BLaER1 (cell line): Measurements from ENCODE around the gene TRAPPC3L.
A peak's percentile ranks its signal among the peaks of the same experiment; 100 is the strongest.

ENCODE experiments used
- H3K27ac ChIP-seq: shearing (Covaris generic); formaldehyde crosslinking; 2 replicates; pipeline ENCODE4 v1.8.1; 2022
- H3K27me3 ChIP-seq: shearing (Covaris generic); formaldehyde crosslinking; 2 replicates; pipeline ENCODE4 v1.8.1; 2022
- H3K36me3 ChIP-seq: shearing (Covaris generic); formaldehyde crosslinking; 2 replicates; pipeline ENCODE4 v1.8.1; 2022
- H3K4me1 ChIP-seq: shearing (Covaris generic); formaldehyde crosslinking; 2 replicates; pipeline ENCODE4 v1.8.1; 2022
- H3K4me2 ChIP-seq: shearing (Covaris generic); formaldehyde crosslinking; 2 replicates; pipeline ENCODE4 v1.8.1; 2022
- H3K4me3 ChIP-seq: shearing (Covaris generic); formaldehyde crosslinking; 2 replicates; pipeline ENCODE4 v1.8.1; 2022
- H3K9ac ChIP-seq: shearing (Covaris generic); formaldehyde crosslinking; 2 replicates; pipeline ENCODE4 v1.8.1; 2022
- H3K9me3 ChIP-seq: shearing (Covaris generic); formaldehyde crosslinking; 2 replicates; pipeline ENCODE4 v1.8.1; 2022
- H4K20me1 ChIP-seq: shearing (Covaris generic); formaldehyde crosslinking; 2 replicates; pipeline ENCODE4 v1.8.1; 2022
- Cebpa-rat ChIP-seq: shearing (Covaris generic); IDR thresholded peaks from 2 replicates; pipeline ENCODE4 v1.8.1; 2022

Gene TRAPPC3L

DNA sequence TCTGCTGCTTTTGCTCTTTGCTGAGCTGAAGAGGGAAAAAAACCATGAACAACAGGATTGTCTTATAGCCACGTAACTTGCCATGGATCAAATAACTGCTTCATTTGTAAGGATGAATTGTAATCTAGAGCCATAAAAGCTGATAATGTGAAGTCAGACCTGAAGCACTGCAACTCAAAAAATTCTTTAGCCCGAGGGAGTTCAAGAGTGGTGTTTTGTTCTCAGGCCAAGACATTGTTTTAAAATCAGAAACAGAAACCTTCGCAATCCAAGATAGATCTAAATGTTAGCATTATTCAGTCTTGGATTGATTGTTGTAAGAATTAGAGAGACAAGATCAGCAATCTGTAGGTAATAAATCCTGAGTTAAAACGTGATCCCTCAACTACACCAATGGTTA lies at the start of gene TRAPPC3L:
TRAPPC3L (minus strand) TSS at position 34 of the 400 bp plus-strand sequence. CDS start 170 bp downstream, outside the sequence.
- Histone ChIP-seq H3K4me3 (no peak within 1 kb of the TSS), H3K27ac (no peak within 1 kb of the TSS), H3K9ac (no peak within 1 kb of the TSS), H3K27me3 (no peaks in the 10 kb centered on the region), H3K4me1 (no peaks in the 10 kb centered on the region), H3K9me3 (no peaks in the 10 kb centered on the region), H4K20me1 (no peaks in the 10 kb centered on the region), H3K4me2 (no peak within 1 kb of the TSS), H3K36me3 (no peaks in the 10 kb centered on the region)
- no peak for TF ChIP-seq Cebpa-rat

DNA sequence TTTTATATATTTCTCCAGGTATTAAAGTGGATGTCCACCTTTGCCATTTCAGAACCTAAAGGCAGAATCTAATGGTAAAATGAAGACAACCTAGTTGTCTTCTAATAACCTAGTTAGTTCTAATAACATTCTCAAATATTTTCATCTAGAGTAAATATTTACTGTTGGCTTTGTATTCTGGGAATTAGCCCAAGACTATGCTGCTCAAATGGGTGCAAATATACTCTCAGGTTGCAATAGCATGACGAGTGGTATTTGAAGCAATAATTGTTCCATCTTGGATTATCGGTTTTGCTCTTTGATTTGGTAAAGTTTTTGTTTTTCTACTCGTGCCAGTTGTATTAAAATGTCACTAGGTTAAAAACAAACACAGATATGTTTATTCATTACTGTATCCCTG lies 49.8 kb upstream of the TRAPPC3L start:
- no peak for TF ChIP-seq Cebpa-rat
- no peaks in the 10 kb centered on the region for H3K27me3 ChIP-seq
- no peak overlapping the region for H3K27ac ChIP-seq
- H3K36me3 ChIP-seq = peaks cover 58% of the 10 kb centered on the region
- H4K20me1 ChIP-seq = no peaks in the 10 kb centered on the region
- H3K4me2 ChIP-seq = no peak overlapping the region
- H3K4me1 ChIP-seq = no peaks in the 10 kb centered on the region
- no peaks in the 10 kb centered on the region for H3K9me3 ChIP-seq
- no peak overlapping the region for H3K4me3 ChIP-seq
- H3K9ac ChIP-seq = no peak overlapping the region

DNA sequence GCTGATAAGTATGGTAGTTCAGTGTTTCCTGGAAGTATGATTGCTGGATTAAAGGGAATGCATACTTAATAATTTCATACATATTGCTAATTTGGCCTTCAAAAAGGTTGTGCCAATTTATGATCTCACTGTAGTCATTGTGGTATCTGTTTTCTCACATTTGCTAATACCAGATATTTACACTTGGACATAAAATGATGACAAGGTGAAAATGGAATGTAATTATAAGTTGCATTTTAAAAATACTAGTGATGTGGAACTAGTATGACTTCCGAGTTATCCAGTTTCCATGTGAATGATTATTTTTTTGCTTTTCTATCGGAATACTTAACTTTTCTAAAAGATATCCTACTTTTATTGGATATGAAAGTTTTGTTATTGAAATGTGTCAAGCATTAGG lies 41.3 kb upstream of the TRAPPC3L start:
- Histone ChIP-seq H3K27me3 (no peaks in the 10 kb centered on the region), H3K4me1 (no peaks in the 10 kb centered on the region), H3K4me2 (no peak overlapping the region), H3K27ac (no peak overlapping the region), H3K36me3 (peaks cover 56% of the 10 kb centered on the region), H3K4me3 (no peak overlapping the region), H3K9me3 (no peaks in the 10 kb centered on the region), H4K20me1 (no peaks in the 10 kb centered on the region; the same call in 1 of the 2 replicates), H3K9ac (no peak overlapping the region)
- TF ChIP-seq Cebpa-rat = no peak

DNA sequence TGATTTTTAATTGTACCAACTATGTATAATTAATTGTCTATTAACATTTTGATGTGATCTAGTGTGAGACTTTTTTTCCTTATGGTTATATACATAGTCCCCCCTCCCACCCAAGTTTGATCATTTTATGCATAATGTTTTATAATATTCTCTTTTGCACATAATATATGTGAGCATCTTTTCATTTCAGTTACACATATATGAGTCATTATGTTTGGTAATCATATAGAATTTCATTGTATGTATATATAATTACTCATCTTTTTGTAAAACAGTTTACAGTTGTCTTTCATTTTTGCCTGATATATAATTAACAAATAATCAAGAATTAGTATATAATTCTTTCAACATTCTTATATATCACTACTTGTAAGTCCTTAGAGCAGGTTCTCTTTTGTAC lies 40.8 kb upstream of the TRAPPC3L start:
- Histone ChIP-seq H3K36me3 (peaks cover 51% of the 10 kb centered on the region), H3K9me3 (no peaks in the 10 kb centered on the region), H3K27ac (no peak overlapping the region)

DNA sequence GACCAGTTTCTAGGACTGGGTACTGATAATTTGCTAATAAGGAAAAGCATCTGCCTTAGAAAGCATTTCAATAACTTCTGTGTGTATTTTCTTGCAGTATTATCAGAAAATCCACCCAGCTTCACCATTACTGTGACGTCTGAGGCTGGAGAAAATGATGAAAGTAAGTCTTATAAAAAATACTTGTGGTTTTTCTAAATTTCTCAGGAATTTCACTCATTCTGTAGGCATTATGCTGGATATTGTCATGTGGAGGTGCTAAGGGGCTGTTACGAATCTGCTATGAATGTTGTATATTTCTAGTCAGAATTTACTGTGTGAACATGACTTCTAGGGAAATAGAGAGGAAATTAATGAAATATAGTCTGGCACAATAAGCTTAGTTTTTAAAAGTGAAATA lies 34.7 kb upstream of the TRAPPC3L start:
- TF ChIP-seq Cebpa-rat = no peak

More for the DNA sequence above, 40.8 kb upstream of the TRAPPC3L start:
- Histone ChIP-seq H3K4me1 (no peaks in the 10 kb centered on the region), H4K20me1 (no peaks in the 10 kb centered on the region; the same call in 1 of the 2 replicates), H3K4me2 (no peak overlapping the region), H3K27me3 (no peaks in the 10 kb centered on the region), H3K4me3 (no peak overlapping the region), H3K9ac (no peak overlapping the region)
- no peak for TF ChIP-seq Cebpa-rat

DNA sequence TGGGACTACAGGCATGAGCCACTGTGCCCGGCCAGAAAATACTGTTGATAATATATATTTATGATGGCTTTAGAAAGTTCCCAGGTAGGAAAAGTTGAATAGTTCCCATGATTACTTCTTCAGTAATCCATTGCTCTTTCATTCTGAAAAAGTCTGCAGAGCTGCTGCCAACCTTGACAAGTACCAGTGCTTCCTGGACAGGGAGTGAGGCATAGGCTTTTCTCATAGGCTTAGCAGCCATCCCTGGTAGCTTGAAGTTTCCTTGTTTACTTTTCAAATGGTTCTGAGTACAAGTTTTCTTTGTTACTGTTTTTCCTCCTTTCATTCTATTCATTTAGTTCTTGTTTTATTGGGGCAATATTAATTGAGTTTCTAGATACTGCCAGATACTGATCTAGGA lies 33.7 kb upstream of the TRAPPC3L start:
- Histone ChIP-seq H3K9me3 (no peaks in the 10 kb centered on the region), H3K4me2 (no peak overlapping the region), H3K4me3 (no peak overlapping the region), H3K4me1 (peaks cover 2% of the 10 kb centered on the region; the same call in 1 of the 2 replicates), H3K36me3 (peaks cover 62% of the 10 kb centered on the region), H3K9ac (no peak overlapping the region), H3K27ac (no peak overlapping the region), H3K27me3 (no peaks in the 10 kb centered on the region), H4K20me1 (peaks cover 51% of the 10 kb centered on the region)
- no peak for TF ChIP-seq Cebpa-rat

More for the DNA sequence above, 34.7 kb upstream of the TRAPPC3L start:
- no peak overlapping the region for H3K4me2 ChIP-seq
- H3K9me3 ChIP-seq = no peaks in the 10 kb centered on the region
- H3K9ac ChIP-seq = no peak overlapping the region
- no peak overlapping the region for H3K4me3 ChIP-seq
- H3K27me3 ChIP-seq = no peaks in the 10 kb centered on the region
- H4K20me1 ChIP-seq = peaks cover 51% of the 10 kb centered on the region
- H3K4me1 ChIP-seq = no peaks in the 10 kb centered on the region
- peaks cover 65% of the 10 kb centered on the region for H3K36me3 ChIP-seq
- no peak overlapping the region for H3K27ac ChIP-seq

DNA sequence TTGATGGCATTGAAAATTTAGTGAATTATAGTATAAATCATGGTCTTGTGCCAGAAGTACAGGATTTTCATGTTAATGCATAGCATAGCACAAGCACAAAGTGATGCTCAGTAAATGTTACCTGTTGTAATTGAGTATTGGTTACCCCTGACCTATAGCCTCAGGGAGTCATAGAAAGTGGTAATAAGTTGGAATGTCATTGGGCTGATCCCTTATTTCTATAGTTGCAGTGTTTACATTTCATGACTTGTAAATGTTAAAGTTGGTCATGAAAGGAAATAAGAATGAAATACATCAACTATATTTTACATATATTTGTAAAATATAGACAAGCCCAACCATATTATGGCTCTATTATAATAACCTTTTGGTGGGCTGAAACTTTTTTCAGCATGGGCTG lies 32.9 kb upstream of the TRAPPC3L start:
- peaks cover 57% of the 10 kb centered on the region for H4K20me1 ChIP-seq
- H3K4me1 ChIP-seq = peaks cover 10% of the 10 kb centered on the region
- H3K36me3 ChIP-seq = peaks cover 62% of the 10 kb centered on the region
- H3K27me3 ChIP-seq = no peaks in the 10 kb centered on the region
- H3K9ac ChIP-seq = no peak overlapping the region
- H3K27ac ChIP-seq = no peak overlapping the region
- no peak for TF ChIP-seq Cebpa-rat
- H3K4me2 ChIP-seq = no peak overlapping the region
- H3K4me3 ChIP-seq = no peak overlapping the region
- H3K9me3 ChIP-seq = no peaks in the 10 kb centered on the region

DNA sequence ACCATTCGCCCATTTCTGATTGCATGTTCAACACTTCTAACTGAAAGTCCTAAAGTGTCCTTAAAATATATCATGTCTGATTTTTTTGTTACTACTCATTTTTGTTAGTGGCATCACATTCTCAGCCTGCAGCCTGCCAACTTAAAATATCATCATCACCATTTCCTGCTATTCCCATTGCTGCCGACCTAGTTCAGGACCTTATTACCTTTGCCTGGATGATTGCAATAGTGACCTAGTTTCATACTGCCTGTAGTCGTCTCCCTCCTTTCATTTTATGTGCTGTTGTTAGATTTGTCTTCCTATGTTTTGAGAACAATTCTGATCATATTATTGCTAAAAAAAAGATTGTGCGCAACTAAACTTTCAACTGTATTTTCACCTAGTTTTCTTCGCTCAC lies 32.0 kb upstream of the TRAPPC3L start:
- Histone ChIP-seq H3K36me3 (peaks cover 56% of the 10 kb centered on the region), H4K20me1 (peaks cover 65% of the 10 kb centered on the region), H3K9me3 (no peaks in the 10 kb centered on the region), H3K27me3 (no peaks in the 10 kb centered on the region), H3K4me3 (no peak overlapping the region), H3K9ac (no peak overlapping the region), H3K27ac (no peak overlapping the region), H3K4me2 (no peak overlapping the region), H3K4me1 (peaks cover 19% of the 10 kb centered on the region)
- TF ChIP-seq Cebpa-rat = no peak

DNA sequence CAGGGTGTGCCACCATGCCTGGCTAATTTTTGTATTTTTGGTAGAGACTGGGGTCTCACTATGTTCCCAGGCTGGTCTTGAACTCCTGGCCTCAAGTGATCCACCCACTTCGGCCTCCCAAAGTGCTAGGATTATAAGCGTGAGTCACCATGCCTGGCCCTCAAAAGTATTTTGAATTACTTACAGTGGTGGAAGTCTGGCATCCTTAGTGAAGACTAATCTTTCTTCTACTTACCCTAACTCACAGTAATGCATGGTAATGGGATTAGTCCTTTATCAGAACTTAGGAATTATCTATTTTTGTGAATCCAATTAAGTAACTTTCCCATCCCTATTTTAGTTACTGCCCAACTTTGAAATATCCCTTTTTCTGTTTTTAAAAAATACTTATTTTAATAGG lies 29.7 kb upstream of the TRAPPC3L start:
- H3K4me1 ChIP-seq = peaks cover 26% of the 10 kb centered on the region
- H3K27me3 ChIP-seq = no peaks in the 10 kb centered on the region
- no peak overlapping the region for H3K27ac ChIP-seq
- no peaks in the 10 kb centered on the region for H3K9me3 ChIP-seq
- no peak overlapping the region for H3K4me3 ChIP-seq
- peaks cover 66% of the 10 kb centered on the region for H4K20me1 ChIP-seq
- H3K4me2 ChIP-seq = no peak overlapping the region
- TF ChIP-seq Cebpa-rat = no peak
- no peak overlapping the region for H3K9ac ChIP-seq
- H3K36me3 ChIP-seq = peaks cover 49% of the 10 kb centered on the region

DNA sequence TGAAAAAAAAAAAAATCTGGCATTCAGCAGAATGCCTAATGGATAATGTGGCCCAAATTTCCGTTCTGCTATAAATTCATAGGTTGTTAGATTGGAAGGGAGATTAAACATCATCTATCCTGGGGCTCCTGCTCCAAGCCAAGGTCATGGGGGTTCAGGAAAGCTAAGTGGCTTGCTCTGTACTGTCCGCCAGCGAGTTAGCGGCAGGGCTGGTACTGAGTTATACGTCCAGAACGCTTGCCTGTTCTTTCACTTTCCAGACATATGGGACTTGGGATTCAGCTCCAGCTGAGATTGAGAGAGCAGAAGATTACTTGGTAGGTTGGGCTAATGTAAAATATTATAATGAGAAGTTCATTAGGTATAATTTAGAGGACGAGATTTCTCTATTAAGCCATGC lies 26.7 kb upstream of the TRAPPC3L start:
- peaks cover 42% of the 10 kb centered on the region for H3K4me1 ChIP-seq
- peaks cover 35% of the 10 kb centered on the region for H4K20me1 ChIP-seq
- no peak for TF ChIP-seq Cebpa-rat
- no peaks in the 10 kb centered on the region for H3K27me3 ChIP-seq
- H3K27ac ChIP-seq = peak overlapping the region; percentile 93
- peak overlapping the region; percentile 97 for H3K9ac ChIP-seq
- peak overlapping the region; percentile 79 for H3K4me3 ChIP-seq
- no peaks in the 10 kb centered on the region for H3K9me3 ChIP-seq
- peaks cover 32% of the 10 kb centered on the region for H3K36me3 ChIP-seq
- peak overlapping the region; percentile 85 for H3K4me2 ChIP-seq

DNA sequence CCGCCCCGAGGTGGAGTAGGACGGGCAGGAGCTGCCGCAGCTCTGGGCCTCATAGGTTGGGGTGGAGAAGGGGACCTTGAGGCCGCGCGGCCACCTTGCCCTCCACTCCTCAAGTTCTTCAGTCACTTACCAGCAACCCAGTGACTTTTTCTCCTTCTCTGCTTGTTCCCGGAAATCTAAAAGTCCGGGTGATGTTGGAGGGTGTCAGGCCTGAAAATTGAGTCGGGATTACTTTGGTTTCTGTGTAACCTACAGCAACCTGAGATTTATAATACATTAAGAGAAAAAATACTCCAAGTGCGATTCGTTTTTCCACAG lies 26.2 kb upstream of the TRAPPC3L start:
- peaks cover 42% of the 10 kb centered on the region for H3K4me1 ChIP-seq
- peak overlapping the region; percentile 79 for H3K4me3 ChIP-seq
- peaks cover 27% of the 10 kb centered on the region for H3K36me3 ChIP-seq
- TF ChIP-seq Cebpa-rat = no peak
- peak overlapping the region; percentile 93 for H3K27ac ChIP-seq
- peak overlapping the region; percentile 97 for H3K9ac ChIP-seq
- H4K20me1 ChIP-seq = peaks cover 30% of the 10 kb centered on the region
- H3K27me3 ChIP-seq = no peaks in the 10 kb centered on the region
- H3K4me2 ChIP-seq = peak overlapping the region; percentile 85
- H3K9me3 ChIP-seq = no peaks in the 10 kb centered on the region
